WTC11 (cell line): ENCODE data around the gene ASIC3. TPM values are rescaled to one million over a fixed set of nuclear protein-coding genes. Genes with fewer than 3 reads are reported as not detected.

Experiments used
- ATAC-seq: fragments of 200-7000 bp; cut with Tn5 transposase; 2 replicates; pipeline ENCODE4 v1.10.0; 2021; ENCODE audit warnings: mild to moderate bottlenecking, moderate library complexity
- CTCF ChIA-PET: fragments of 300-600 bp; sonication (Branson Sonifier 250); formaldehyde crosslinking; loops from one replicate; lab custom pipeline; 2021; ENCODE audit warnings: antibody characterized with exemption; lab: Charles Lee
- POLR2A ChIA-PET: fragments of 350-600 bp; sonication (Branson Sonifier 250); formaldehyde crosslinking; loops from one replicate; lab custom pipeline; 2021; ENCODE audit warnings: antibody characterized with exemption; lab: Charles Lee
- DNase-seq: peaks from one replicate; pipeline ENCODE4 v3.0.0; 2021; ENCODE audit warnings: low spot score
- H3K27ac Mint-ChIP-seq: 2 replicates; pipeline ENCODE4 v1.8.0; 2021; ENCODE audit warnings: mixed read lengths
- H3K27me3 Mint-ChIP-seq: 2 replicates; pipeline ENCODE4 v1.8.0; 2021; ENCODE audit warnings: low read depth, mild to moderate bottlenecking, moderate library complexity, mixed read lengths
- H3K36me3 Mint-ChIP-seq: 2 replicates; pipeline ENCODE4 v1.8.0; 2021; ENCODE audit warnings: mixed read lengths
- H3K4me1 Mint-ChIP-seq: 2 replicates; pipeline ENCODE4 v1.8.0; 2022; ENCODE audit warnings: mixed read lengths
- H3K4me3 Mint-ChIP-seq: 2 replicates; pipeline ENCODE4 v1.8.0; 2021; ENCODE audit warnings: mild to moderate bottlenecking, moderate library complexity, mixed read lengths
- H3K9me3 Mint-ChIP-seq: 2 replicates; pipeline ENCODE4 v1.8.0; 2021; ENCODE audit warnings: mixed read lengths
- CDX4 ChIP-seq: fragments of 250-450 bp; sonication (Bioruptor Pico); IDR thresholded peaks from 2 replicates; pipeline ENCODE4 v1.9.0; 2021; ENCODE audit warnings: moderate library complexity, mild to moderate bottlenecking, inconsistent platforms, borderline replicate concordance
- ETV6 ChIP-seq: sonication (generic); formaldehyde crosslinking; IDR thresholded peaks from 2 replicates; pipeline ENCODE4 v1.8.1; 2022; ENCODE audit warnings: mild to moderate bottlenecking, missing genetic modification reagents
- GTF2I ChIP-seq: fragments of 250-450 bp; sonication (Bioruptor Pico); conservative IDR thresholded peaks from 2 replicates; pipeline ENCODE4 v1.4.0; 2021; ENCODE audit warnings: mild to moderate bottlenecking
- KAT7 ChIP-seq: sonication (generic); formaldehyde crosslinking; IDR thresholded peaks from 2 replicates; pipeline ENCODE4 v1.8.1; 2023; ENCODE audit warnings: missing genetic modification reagents, mild to moderate bottlenecking, borderline replicate concordance
- RELA ChIP-seq: sonication (generic); formaldehyde crosslinking; IDR thresholded peaks from 2 replicates; pipeline ENCODE4 v1.8.1; 2022; ENCODE audit warnings: missing genetic modification reagents, mild to moderate bottlenecking, borderline replicate concordance
- SP1 ChIP-seq: sonication (generic); formaldehyde crosslinking; conservative IDR thresholded peaks from 2 replicates; pipeline ENCODE4 v1.8.1; 2022; ENCODE audit warnings: missing genetic modification reagents
- ZBTB21 ChIP-seq: sonication (generic); formaldehyde crosslinking; IDR thresholded peaks from 2 replicates; pipeline ENCODE4 v1.8.1; 2023; ENCODE audit warnings: mild to moderate bottlenecking, missing genetic modification reagents, borderline replicate concordance
- ZNF121 ChIP-seq: sonication (generic); formaldehyde crosslinking; IDR thresholded peaks from 2 replicates; pipeline ENCODE4 v1.8.0; 2023; ENCODE audit warnings: missing genetic modification reagents
- ZNF263 ChIP-seq: sonication (generic); formaldehyde crosslinking; IDR thresholded peaks from 2 replicates; pipeline ENCODE4 v1.8.1; 2022; ENCODE audit warnings: low read depth, mild to moderate bottlenecking, moderate library complexity, missing genetic modification reagents
- ZNF281 ChIP-seq: sonication (generic); formaldehyde crosslinking; IDR thresholded peaks from 2 replicates; pipeline ENCODE4 v1.8.0; 2023; ENCODE audit warnings: mild to moderate bottlenecking, missing genetic modification reagents
- ZNF317 ChIP-seq: sonication (generic); formaldehyde crosslinking; IDR thresholded peaks from 2 replicates; pipeline ENCODE4 v1.8.1; 2023; ENCODE audit warnings: low read depth, mild to moderate bottlenecking, moderate library complexity, missing genetic modification reagents, borderline replicate concordance
- ZSCAN18 ChIP-seq: fragments of 250-450 bp; sonication (Bioruptor Pico); IDR thresholded peaks from 2 replicates; pipeline ENCODE4 v2.1.2; 2022; ENCODE audit warnings: mild to moderate bottlenecking, moderate library complexity
- total RNA-seq: library from RNA; stranded (reverse); gene quantifications from 3 replicates; pipeline ENCODE4 v1.2.3, GENCODE V29; 2021
- TF ChIP-seq, protein P1 (sequence below): fragments of 250-450 bp; sonication (Bioruptor Pico); IDR thresholded peaks from 2 replicates; pipeline ENCODE4 v1.8.0; 2021; ENCODE audit warnings: mild to moderate bottlenecking
- TF ChIP-seq, protein P2 (sequence below): sonication (generic); formaldehyde crosslinking; IDR thresholded peaks from 2 replicates; pipeline ENCODE4 v1.8.1; 2023; ENCODE audit warnings: mild to moderate bottlenecking, missing genetic modification reagents, borderline replicate concordance
- TF ChIP-seq, protein P3 (sequence below): sonication (generic); formaldehyde crosslinking; conservative IDR thresholded peaks from 2 replicates; pipeline ENCODE4 v1.8.1; 2023; ENCODE audit warnings: mild to moderate bottlenecking, low read depth, missing genetic modification reagents, moderate library complexity

ASIC3 gene
- total RNA-seq, 1 experiment from 2014 or later: 5.5 TPM

GRCh38 chr7:151019130-151019447, 29.2 kb upstream of the ASIC3 start (continued):
- TF ChIP-seq GTF2I (CRISPR knock-in tag): no peak
- TF ChIP-seq KAT7 (CRISPR knock-in tag): no peak

GRCh38 chr7:151020231-151020630, 28.1 kb upstream of the ASIC3 start:
- DNase-seq (no peak), ATAC-seq (peak; percentile 29)
- Mint-ChIP-seq H3K27me3 (peaks cover 73% of the 10 kb centered on the region), H3K4me1 (peaks cover 34% of the 10 kb centered on the region), H3K27ac (no peak overlapping the region), H3K9me3 (no peaks in the 10 kb centered on the region), H3K4me3 (no peak overlapping the region), H3K36me3 (no peaks in the 10 kb centered on the region)
- POLR2A ChIA-PET: no interaction called here
- CTCF ChIA-PET: interaction anchor here (1.0 to 6.3 kb wide), 12 partner anchors 7 to 105 kb away, joined by 3 to 112 read pairs (median 26); partner anchors contain the start of genes ABCB8, CDK5 and NOS3
- TF ChIP-seq ZNF121 (CRISPR knock-in tag) (peak; percentile 90), ZBTB21 (CRISPR knock-in tag) (no peak), ZNF263 (CRISPR knock-in tag) (peak; percentile 59)

- DNase-seq (no peak), ATAC-seq (no peak)
- POLR2A ChIA-PET: no interaction called here
- Mint-ChIP-seq H3K9me3 (no peaks in the 10 kb centered on the region), H3K27me3 (peaks cover 51% of the 10 kb centered on the region), H3K36me3 (no peaks in the 10 kb centered on the region), H3K27ac (no peak overlapping the region), H3K4me3 (no peak overlapping the region), H3K4me1 (peaks cover 39% of the 10 kb centered on the region)
- TF ChIP-seq, protein P1, sequence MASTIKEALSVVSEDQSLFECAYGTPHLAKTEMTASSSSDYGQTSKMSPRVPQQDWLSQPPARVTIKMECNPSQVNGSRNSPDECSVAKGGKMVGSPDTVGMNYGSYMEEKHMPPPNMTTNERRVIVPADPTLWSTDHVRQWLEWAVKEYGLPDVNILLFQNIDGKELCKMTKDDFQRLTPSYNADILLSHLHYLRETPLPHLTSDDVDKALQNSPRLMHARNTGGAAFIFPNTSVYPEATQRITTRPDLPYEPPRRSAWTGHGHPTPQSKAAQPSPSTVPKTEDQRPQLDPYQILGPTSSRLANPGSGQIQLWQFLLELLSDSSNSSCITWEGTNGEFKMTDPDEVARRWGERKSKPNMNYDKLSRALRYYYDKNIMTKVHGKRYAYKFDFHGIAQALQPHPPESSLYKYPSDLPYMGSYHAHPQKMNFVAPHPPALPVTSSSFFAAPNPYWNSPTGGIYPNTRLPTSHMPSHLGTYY (CRISPR knock-in tag): no peak
- TF ChIP-seq, protein P2, sequence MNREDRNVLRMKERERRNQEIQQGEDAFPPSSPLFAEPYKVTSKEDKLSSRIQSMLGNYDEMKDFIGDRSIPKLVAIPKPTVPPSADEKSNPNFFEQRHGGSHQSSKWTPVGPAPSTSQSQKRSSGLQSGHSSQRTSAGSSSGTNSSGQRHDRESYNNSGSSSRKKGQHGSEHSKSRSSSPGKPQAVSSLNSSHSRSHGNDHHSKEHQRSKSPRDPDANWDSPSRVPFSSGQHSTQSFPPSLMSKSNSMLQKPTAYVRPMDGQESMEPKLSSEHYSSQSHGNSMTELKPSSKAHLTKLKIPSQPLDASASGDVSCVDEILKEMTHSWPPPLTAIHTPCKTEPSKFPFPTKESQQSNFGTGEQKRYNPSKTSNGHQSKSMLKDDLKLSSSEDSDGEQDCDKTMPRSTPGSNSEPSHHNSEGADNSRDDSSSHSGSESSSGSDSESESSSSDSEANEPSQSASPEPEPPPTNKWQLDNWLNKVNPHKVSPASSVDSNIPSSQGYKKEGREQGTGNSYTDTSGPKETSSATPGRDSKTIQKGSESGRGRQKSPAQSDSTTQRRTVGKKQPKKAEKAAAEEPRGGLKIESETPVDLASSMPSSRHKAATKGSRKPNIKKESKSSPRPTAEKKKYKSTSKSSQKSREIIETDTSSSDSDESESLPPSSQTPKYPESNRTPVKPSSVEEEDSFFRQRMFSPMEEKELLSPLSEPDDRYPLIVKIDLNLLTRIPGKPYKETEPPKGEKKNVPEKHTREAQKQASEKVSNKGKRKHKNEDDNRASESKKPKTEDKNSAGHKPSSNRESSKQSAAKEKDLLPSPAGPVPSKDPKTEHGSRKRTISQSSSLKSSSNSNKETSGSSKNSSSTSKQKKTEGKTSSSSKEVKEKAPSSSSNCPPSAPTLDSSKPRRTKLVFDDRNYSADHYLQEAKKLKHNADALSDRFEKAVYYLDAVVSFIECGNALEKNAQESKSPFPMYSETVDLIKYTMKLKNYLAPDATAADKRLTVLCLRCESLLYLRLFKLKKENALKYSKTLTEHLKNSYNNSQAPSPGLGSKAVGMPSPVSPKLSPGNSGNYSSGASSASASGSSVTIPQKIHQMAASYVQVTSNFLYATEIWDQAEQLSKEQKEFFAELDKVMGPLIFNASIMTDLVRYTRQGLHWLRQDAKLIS (CRISPR knock-in tag): no peak
- TF ChIP-seq SP1 (CRISPR knock-in tag) (no peak), ZNF317 (CRISPR knock-in tag) (no peak), ZNF281 (CRISPR knock-in tag) (no peak)
- CTCF ChIA-PET: interaction anchor here (1.5 kb wide), 1 partner anchor 13 kb away, joined by 3 read pairs; no protein-coding TSS in a partner anchor
Observed at GRCh38 chr7:151023232-151023631, 25.1 kb upstream of the ASIC3 start.

DNA sequence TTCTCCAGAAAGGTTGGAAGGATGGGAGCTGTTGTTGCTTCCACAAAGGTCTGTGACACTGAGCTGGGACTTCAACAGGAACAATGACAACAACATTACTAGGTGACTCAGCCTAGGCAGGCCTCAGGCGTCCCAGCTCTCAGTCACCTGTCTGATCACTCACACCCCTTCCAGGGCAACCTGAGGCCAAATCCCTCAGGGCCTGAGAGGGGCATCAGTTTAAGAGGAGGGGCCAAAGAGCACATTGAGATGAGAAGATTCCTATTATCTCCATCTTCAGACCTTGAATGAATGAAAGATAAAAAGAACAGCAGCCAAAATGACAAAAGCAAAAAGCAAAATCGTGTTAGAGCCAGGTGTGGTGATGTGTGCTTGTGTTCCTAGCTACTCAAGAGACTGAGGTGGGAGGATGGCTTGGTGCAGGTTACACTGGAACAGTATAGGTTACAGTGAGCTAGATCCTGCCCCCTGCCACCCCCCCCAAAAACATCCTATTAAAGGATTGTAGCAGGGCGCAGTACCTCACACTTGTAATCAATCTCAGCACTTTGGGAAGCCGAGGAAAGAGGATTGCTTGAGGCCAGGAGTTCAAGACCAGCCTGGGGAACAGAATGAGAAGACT, 23.8 kb upstream of the ASIC3 start, which contains the start of gene ATG9B:
TSS of gene ATG9B (minus strand) at position 60 of the 622 bp plus-strand sequence. CDS start 71 bp downstream, outside the sequence.
- no peaks in the 10 kb centered on the region for H3K9me3 Mint-ChIP-seq
- ChIA-PET CTCF (interaction anchor here (0.6 to 1.5 kb wide), 4 partner anchors 14 to 425 kb away, joined by 3 to 4 read pairs (median 3); no protein-coding TSS in a partner anchor), POLR2A (no interaction called here)
- H3K4me1 Mint-ChIP-seq: peaks cover 39% of the 10 kb centered on the region
- H3K27me3 Mint-ChIP-seq: peaks cover 38% of the 10 kb centered on the region
- DNase-seq (no peak), ATAC-seq (no peak)
- H3K4me3 Mint-ChIP-seq: no peak within 1 kb of the TSS
- no peaks in the 10 kb centered on the region for H3K36me3 Mint-ChIP-seq
- no peak within 1 kb of the TSS for H3K27ac Mint-ChIP-seq
- TF ChIP-seq ZSCAN18: no peak
- no peak for TF ChIP-seq SP1 (CRISPR knock-in tag)
- no peak for TF ChIP-seq RELA
- no peak for TF ChIP-seq ETV6 (CRISPR knock-in tag)
- no peak for TF ChIP-seq CDX4 (CRISPR knock-in tag)
- TF ChIP-seq, protein P3, sequence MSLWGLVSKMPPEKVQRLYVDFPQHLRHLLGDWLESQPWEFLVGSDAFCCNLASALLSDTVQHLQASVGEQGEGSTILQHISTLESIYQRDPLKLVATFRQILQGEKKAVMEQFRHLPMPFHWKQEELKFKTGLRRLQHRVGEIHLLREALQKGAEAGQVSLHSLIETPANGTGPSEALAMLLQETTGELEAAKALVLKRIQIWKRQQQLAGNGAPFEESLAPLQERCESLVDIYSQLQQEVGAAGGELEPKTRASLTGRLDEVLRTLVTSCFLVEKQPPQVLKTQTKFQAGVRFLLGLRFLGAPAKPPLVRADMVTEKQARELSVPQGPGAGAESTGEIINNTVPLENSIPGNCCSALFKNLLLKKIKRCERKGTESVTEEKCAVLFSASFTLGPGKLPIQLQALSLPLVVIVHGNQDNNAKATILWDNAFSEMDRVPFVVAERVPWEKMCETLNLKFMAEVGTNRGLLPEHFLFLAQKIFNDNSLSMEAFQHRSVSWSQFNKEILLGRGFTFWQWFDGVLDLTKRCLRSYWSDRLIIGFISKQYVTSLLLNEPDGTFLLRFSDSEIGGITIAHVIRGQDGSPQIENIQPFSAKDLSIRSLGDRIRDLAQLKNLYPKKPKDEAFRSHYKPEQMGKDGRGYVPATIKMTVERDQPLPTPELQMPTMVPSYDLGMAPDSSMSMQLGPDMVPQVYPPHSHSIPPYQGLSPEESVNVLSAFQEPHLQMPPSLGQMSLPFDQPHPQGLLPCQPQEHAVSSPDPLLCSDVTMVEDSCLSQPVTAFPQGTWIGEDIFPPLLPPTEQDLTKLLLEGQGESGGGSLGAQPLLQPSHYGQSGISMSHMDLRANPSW: no peak
